K562 (cell line): ENCODE results near the gene C1orf174. TPM values are rescaled to one million over a fixed set of nuclear protein-coding genes. Genes with fewer than 3 reads are reported as not detected.

Source experiments
- BCOR ChIP-seq: fragments of 450-650 bp; IDR thresholded peaks from 2 replicates; pipeline ENCODE4 v1.6.1; 2016
- BRCA1 ChIP-seq, 2 experiments: fragments of 450-650 bp in 1 of 2; sonication (generic) in 1 of 2; formaldehyde crosslinking in 1 of 2; IDR thresholded peaks; 2 replicates each; pipeline versions ENCODE4 v1.5.0 to v1.6.1; 2017 to 2020; ENCODE audit warnings: mild to moderate bottlenecking in 1 of 2, missing genetic modification reagents in 1 of 2
- BRF1 ChIP-seq: IDR thresholded peaks from 3 replicates; pipeline ENCODE4 v1.6.1; 2011; ENCODE audit warnings: borderline replicate concordance, mild to moderate bottlenecking; ENCODE audit not compliant: insufficient read length; ENCODE audit errors: extremely low read depth
- DEAF1 ChIP-seq: fragments of 450-650 bp; formaldehyde crosslinking; IDR thresholded peaks from 2 replicates; pipeline ENCODE4 v1.4.0; 2020; ENCODE audit warnings: mild to moderate bottlenecking, moderate library complexity
- DLX4 ChIP-seq: fragments of 250-450 bp; sonication (Bioruptor Pico); IDR thresholded peaks from 2 replicates; pipeline ENCODE4 v1.6.1; 2021; ENCODE audit warnings: mild to moderate bottlenecking
- E2F3 ChIP-seq: fragments of 250-450 bp; sonication (Bioruptor Pico); IDR thresholded peaks from 2 replicates; pipeline ENCODE4 v1.4.0; 2020; ENCODE audit warnings: mild to moderate bottlenecking
- MAFG ChIP-seq: fragments of 450-650 bp; conservative IDR thresholded peaks from 2 replicates; pipeline ENCODE4 v1.6.1; 2016; ENCODE audit warnings: missing genetic modification characterization, missing compliant biosample characterization
- MBD2 ChIP-seq: sonication (generic); IDR thresholded peaks from 2 replicates; pipeline ENCODE4 v1.6.1; 2016; ENCODE audit warnings: low read depth, borderline replicate concordance
- MCM2 ChIP-seq: fragments of 450-650 bp; IDR thresholded peaks from 2 replicates; pipeline ENCODE4 v1.6.1; 2017; ENCODE audit warnings: low read depth, mild to moderate bottlenecking
- PCBP1 ChIP-seq: fragments of 200-400 bp; formaldehyde crosslinking; IDR thresholded peaks from 2 replicates; pipeline ENCODE4 v1.6.1; 2018; ENCODE audit warnings: mild to moderate bottlenecking, low read depth, low read length; ENCODE audit not compliant: poor library complexity, severe bottlenecking
- PHTF2 ChIP-seq: fragments of 250-450 bp; sonication (Bioruptor Pico); IDR thresholded peaks from 2 replicates; pipeline ENCODE4 v1.5.0; 2021; ENCODE audit warnings: mild to moderate bottlenecking
- PRMT5 ChIP-seq: sonication (generic); formaldehyde crosslinking; IDR thresholded peaks from 2 replicates; pipeline ENCODE4 v1.5.0; 2020; ENCODE audit warnings: missing genetic modification reagents
- RBM25 ChIP-seq: fragments of 200-400 bp; formaldehyde crosslinking; IDR thresholded peaks from 2 replicates; pipeline ENCODE4 v1.6.1; 2018; ENCODE audit warnings: low read length, low read depth, moderate library complexity; ENCODE audit not compliant: severe bottlenecking
- THRAP3 ChIP-seq: fragments of 450-650 bp; IDR thresholded peaks from 2 replicates; pipeline ENCODE4 v1.6.1; 2016; ENCODE audit warnings: mild to moderate bottlenecking, inconsistent platforms, borderline replicate concordance
- USF2 ChIP-seq: sonication (generic); formaldehyde crosslinking; IDR thresholded peaks from 2 replicates; pipeline ENCODE4 v1.5.0; 2020; ENCODE audit warnings: missing genetic modification reagents
- YBX1 ChIP-seq: fragments of 450-650 bp; IDR thresholded peaks from 2 replicates; pipeline ENCODE4 v1.7.1; 2016; ENCODE audit warnings: mild to moderate bottlenecking
- ZC3H11A ChIP-seq: IDR thresholded peaks from 2 replicates; pipeline ENCODE4 v1.6.1; 2012; ENCODE audit warnings: low read depth, low read length, improper control_type of control experiment
- ZNF764 ChIP-seq: fragments of 250-450 bp; sonication (Bioruptor Pico); IDR thresholded peaks from 2 replicates; pipeline ENCODE4 v1.4.0; 2020; ENCODE audit warnings: low read depth, mild to moderate bottlenecking, moderate library complexity
- polyA plus RNA-seq, 8 experiments: library from polyadenylated mRNA; depleted of rRNA in 4 of 8; stranded (reverse) in 5 of 8; unstranded in 3 of 8; fragments of >200 nt; fragmentation: Nextera tagmentation in 2 of 8; fragmentation: Illumina TruSeq in 1 of 8; extraction: Ambion mirVana in 2 of 8; extraction: Trizol in 1 of 8; gene quantifications; 2 replicates each; pipeline versions ENCODE4 v1.2.1 to v1.2.3, GENCODE V29; 2011 to 2014; ENCODE audit warnings: inconsistent platforms in 1 of 8, missing spikeins in 1 of 8
- total RNA-seq, 7 experiments: library from RNA; depleted of rRNA in 6 of 7; stranded (reverse); fragments of >200 nt in 6 of 7; fragmentation: Illumina TruSeq in 2 of 7; extraction: Trizol in 2 of 7; gene quantifications; 2 replicates each; pipeline versions ENCODE4 v1.2.1 to v1.2.3, GENCODE V29; 2011 to 2021; ENCODE audit warnings: low replicate concordance in 1 of 7
- TF ChIP-seq, protein P1 (sequence below): fragments of 250-450 bp; sonication (Bioruptor Pico); IDR thresholded peaks from 2 replicates; pipeline ENCODE4 v1.5.0; 2022; ENCODE audit warnings: mild to moderate bottlenecking
- TF ChIP-seq, protein P2 (sequence below): fragments of 450-650 bp; IDR thresholded peaks from 2 replicates; pipeline ENCODE4 v1.7.0; 2016; ENCODE audit warnings: borderline replicate concordance
- TF ChIP-seq, protein P3 (sequence below): fragments of 250-450 bp; sonication (Bioruptor Pico); IDR thresholded peaks from 2 replicates; pipeline ENCODE4 v1.5.0; 2021

C1orf174 gene
- total and polyA plus RNA-seq, 9 of the 15 experiments (the other 6 are each of a cell fraction or from before 2014, with no cell fraction given) = 38.5 to 64.9 (median 45.4) TPM

DNA sequence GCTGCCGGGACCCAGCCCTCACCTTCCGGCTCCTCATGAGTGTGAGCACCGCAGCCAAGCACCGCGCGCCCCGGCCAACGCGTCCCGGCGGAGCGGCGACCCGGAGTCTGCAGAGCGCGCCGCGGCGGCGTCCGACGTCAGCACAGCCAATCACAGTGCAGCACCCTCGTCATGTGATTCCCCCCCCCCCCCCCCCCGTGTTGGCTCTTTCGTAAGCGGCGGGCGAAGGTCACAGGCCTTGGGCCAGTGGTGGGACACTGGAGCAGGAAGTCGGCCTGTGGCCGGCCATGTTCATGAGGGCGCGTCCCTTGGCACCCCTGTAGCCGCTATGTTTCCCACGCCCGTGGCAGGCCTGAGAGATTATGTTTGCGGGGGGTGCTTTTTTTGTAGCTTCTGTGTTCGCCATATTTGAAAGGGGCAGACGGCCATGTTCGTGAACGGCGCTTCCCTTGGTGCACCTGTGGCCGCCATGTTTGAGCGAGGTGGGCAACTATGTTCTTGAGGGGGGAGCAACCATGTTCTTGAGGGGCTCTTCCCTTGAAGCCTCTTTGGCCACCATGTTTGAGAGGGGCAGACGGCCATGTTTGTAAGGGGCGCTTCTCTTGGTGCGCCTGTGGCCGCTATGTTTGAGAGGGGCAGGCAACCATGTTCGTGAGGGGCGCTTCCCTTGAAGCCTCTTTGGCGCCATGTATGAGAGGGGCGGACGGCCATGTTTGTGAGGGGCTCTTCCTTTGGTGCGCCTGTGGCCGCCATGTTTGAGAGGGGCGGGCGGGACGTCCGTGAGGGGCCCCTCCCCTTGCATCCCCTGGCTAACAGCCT is at the start of gene C1orf174 (continued):
- no peak for TF ChIP-seq MAFG (tag)
- no peak for TF ChIP-seq PRMT5
- TF ChIP-seq, protein P1, sequence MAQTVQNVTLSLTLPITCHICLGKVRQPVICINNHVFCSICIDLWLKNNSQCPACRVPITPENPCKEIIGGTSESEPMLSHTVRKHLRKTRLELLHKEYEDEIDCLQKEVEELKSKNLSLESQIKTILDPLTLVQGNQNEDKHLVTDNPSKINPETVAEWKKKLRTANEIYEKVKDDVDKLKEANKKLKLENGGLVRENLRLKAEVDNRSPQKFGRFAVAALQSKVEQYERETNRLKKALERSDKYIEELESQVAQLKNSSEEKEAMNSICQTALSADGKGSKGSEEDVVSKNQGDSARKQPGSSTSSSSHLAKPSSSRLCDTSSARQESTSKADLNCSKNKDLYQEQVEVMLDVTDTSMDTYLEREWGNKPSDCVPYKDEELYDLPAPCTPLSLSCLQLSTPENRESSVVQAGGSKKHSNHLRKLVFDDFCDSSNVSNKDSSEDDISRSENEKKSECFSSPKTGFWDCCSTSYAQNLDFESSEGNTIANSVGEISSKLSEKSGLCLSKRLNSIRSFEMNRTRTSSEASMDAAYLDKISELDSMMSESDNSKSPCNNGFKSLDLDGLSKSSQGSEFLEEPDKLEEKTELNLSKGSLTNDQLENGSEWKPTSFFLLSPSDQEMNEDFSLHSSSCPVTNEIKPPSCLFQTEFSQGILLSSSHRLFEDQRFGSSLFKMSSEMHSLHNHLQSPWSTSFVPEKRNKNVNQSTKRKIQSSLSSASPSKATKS (CRISPR knock-in tag) = no peak
- no peak for TF ChIP-seq PHTF2 (CRISPR knock-in tag)
- no peak for TF ChIP-seq THRAP3
- TF ChIP-seq RBM25 = no peak
- TF ChIP-seq MCM2 = no peak
- no peak for TF ChIP-seq DLX4 (CRISPR knock-in tag)
- TF ChIP-seq E2F3 (CRISPR knock-in tag) = peak; percentile 50; the same call in 1 of the 2 replicates
- TF ChIP-seq BRF1 = no peak
- no peak for TF ChIP-seq BRCA1 (IDR thresholded peaks at IDR 0.05)
- no peak for TF ChIP-seq BRCA1 (CRISPR knock-in tag; IDR thresholded peaks at IDR 0.05)
- peak; percentile 72 for TF ChIP-seq USF2
- TF ChIP-seq, protein P2, sequence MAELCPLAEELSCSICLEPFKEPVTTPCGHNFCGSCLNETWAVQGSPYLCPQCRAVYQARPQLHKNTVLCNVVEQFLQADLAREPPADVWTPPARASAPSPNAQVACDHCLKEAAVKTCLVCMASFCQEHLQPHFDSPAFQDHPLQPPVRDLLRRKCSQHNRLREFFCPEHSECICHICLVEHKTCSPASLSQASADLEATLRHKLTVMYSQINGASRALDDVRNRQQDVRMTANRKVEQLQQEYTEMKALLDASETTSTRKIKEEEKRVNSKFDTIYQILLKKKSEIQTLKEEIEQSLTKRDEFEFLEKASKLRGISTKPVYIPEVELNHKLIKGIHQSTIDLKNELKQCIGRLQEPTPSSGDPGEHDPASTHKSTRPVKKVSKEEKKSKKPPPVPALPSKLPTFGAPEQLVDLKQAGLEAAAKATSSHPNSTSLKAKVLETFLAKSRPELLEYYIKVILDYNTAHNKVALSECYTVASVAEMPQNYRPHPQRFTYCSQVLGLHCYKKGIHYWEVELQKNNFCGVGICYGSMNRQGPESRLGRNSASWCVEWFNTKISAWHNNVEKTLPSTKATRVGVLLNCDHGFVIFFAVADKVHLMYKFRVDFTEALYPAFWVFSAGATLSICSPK = no peak
- TF ChIP-seq PCBP1 = peak; percentile 99
- no peak for TF ChIP-seq ZNF764 (CRISPR knock-in tag)
- TF ChIP-seq ZC3H11A = 0 out of 2 replicates have a peak, but pooled peaks have one; percentile 12
- no peak for TF ChIP-seq BCOR
- TF ChIP-seq YBX1 = no peak
- peak; percentile 97 for TF ChIP-seq MBD2
- no peak for TF ChIP-seq DEAF1 (CRISPR knock-in tag)
- TF ChIP-seq, protein P3, sequence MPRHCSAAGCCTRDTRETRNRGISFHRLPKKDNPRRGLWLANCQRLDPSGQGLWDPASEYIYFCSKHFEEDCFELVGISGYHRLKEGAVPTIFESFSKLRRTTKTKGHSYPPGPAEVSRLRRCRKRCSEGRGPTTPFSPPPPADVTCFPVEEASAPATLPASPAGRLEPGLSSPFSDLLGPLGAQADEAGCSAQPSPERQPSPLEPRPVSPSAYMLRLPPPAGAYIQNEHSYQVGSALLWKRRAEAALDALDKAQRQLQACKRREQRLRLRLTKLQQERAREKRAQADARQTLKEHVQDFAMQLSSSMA (CRISPR knock-in tag) = peak; percentile 80; the same call in 1 of the 2 replicates
